Peyer's patch (tissue), 4 donors: ENCODE measurements around the gene TFAP2A.

Experiments used
- CTCF ChIP-seq, 6 experiments: fragments of 450-650 bp in 4 of 6; fragments of 200-600 bp in 2 of 6; sonication (generic) in 1 of 6; IDR thresholded peaks; one replicate each; pipeline ENCODE4 v1.5.1; 2017 to 2019; ENCODE audit warnings: antibody characterized with exemption in 6 of 6, mild to moderate bottlenecking in 3 of 6, moderate library complexity in 1 of 6
- POLR2A ChIP-seq, 2 donors: fragments of 450-650 bp; IDR thresholded peaks; one replicate each; pipeline ENCODE4 v1.5.1; 2017; ENCODE audit warnings: antibody characterized with exemption in 2 of 2, mild to moderate bottlenecking in 2 of 2, moderate library complexity in 2 of 2

GRCh38 chr6:10463040-10463439, 48.2 kb upstream of the TFAP2A start:
- no peak for TF ChIP-seq CTCF (IDR thresholded peaks at IDR 0.05)
- no peak for TF ChIP-seq POLR2A (IDR thresholded peaks at IDR 0.05)
